Measurements from ENCODE around the gene ABI3BP. TPM values are rescaled to one million over a fixed set of nuclear protein-coding genes. Genes with fewer than 3 reads are reported as not detected.

The ABI3BP gene
- total RNA-seq, 1 experiment from 2014 or later: 0.15 TPM

DNA sequence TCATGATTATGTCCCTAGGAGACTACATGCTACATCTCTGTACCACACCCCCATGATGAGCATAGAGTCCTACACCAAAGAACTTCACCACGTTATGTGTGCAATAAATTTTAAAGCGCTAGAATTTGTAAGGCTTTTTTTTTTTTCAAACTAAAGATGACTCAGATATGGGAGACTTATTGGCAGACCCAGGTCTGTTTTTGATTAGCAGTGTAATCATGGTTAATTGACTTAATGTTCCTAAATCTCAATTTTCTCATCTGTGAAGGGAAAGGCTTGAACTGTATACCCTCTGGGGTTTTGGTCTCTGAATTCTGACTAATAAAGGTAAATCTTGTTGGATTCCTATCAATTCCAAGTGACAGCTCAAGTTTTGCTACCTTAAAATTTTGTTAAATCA lies 26.4 kb downstream of the ABI3BP start:
- BruUV-seq (replicated peaks): no TSS peak
- H4K20me1 ChIP-seq (ENCODE audit: insufficient read depth): no peaks in the 10 kb centered on the region
- RAD21 ChIA-PET (ENCODE audit: low non-redundant PET in 1 of 2, low total read pairs in 2 of 2, uncharacterized antibody in 2 of 2, unreplicated experiment in 2 of 2): no interaction called here
- POLR2A ChIA-PET: no interaction called here
- no peak overlapping the region for H3K27ac ChIP-seq (ENCODE audit: low read depth, low read length)
- no peaks in the 10 kb centered on the region for H3K27me3 ChIP-seq (ENCODE audit: insufficient read depth, low read length)
- H3K4me3 ChIP-seq (replicated peaks in 1 of 2; ENCODE audit: low read depth in 1 of 2, low read length in 2 of 2): no peak overlapping the region
- no peak overlapping the region for H3K4me2 ChIP-seq (ENCODE audit: low read length)
- H3K9ac ChIP-seq (ENCODE audit: low read length): no peak overlapping the region
- H3K9me3 ChIP-seq (ENCODE audit: control insufficient read depth in 1 of 2, insufficient read depth in 1 of 2, low read depth in 1 of 2, low read length in 2 of 2): no peaks in the 10 kb centered on the region
- H3K9me2 ChIP-seq (ENCODE audit: insufficient read depth): no peaks in the 10 kb centered on the region
- ATAC-seq (no peak), DNase-seq (ENCODE audit: low read depth, low spot score) (no peak)
- CTCF ChIA-PET: no interaction called here
- TF ChIP-seq CEBPB (IDR thresholded peaks at IDR 0.05; ENCODE audit: low read depth) (no peak), TCF7L2 (IDR thresholded peaks at IDR 0.05; ENCODE audit: borderline replicate concordance, extremely low read depth, insufficient read depth, insufficient read length) (no peak), SIN3A (IDR thresholded peaks at IDR 0.05; ENCODE audit: low read depth) (no peak), POLR2A (IDR thresholded peaks at IDR 0.05; ENCODE audit: borderline replicate concordance, extremely low read depth, insufficient read depth, insufficient read length) (no peak), EZH2 (IDR thresholded peaks at IDR 0.05) (no peak), SRF (IDR thresholded peaks at IDR 0.05; ENCODE audit: low read depth) (no peak)
- TF ChIP-seq, protein P1, sequence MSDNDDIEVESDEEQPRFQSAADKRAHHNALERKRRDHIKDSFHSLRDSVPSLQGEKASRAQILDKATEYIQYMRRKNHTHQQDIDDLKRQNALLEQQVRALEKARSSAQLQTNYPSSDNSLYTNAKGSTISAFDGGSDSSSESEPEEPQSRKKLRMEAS (IDR thresholded peaks at IDR 0.05): no peak
- H2AFZ ChIP-seq (ENCODE audit: low read depth, low read length, poor library complexity, severe bottlenecking): no peak overlapping the region
- H3K36me3 ChIP-seq (ENCODE audit: control insufficient read depth in 1 of 2, insufficient read depth in 2 of 2, low read length in 2 of 2): no peaks in the 10 kb centered on the region
- H3K4me1 ChIP-seq (ENCODE audit: control insufficient read depth in 1 of 2, insufficient read depth in 2 of 2, low read length in 2 of 2): no peaks in the 10 kb centered on the region
- intact Hi-C loops (cut with micrococcal nuclease): no loop called here
- no peaks in the 10 kb centered on the region for H3K79me2 ChIP-seq (ENCODE audit: insufficient read depth, low read length)

GRCh38 chr3:100966049-100966491 lies 27.2 kb downstream of the ABI3BP start:
- Histone ChIP-seq H3K9me2 (ENCODE audit: insufficient read depth) (no peaks in the 10 kb centered on the region), H3K36me3 (ENCODE audit: control insufficient read depth in 1 of 2, insufficient read depth in 2 of 2, low read length in 2 of 2) (no peaks in the 10 kb centered on the region), H3K27ac (ENCODE audit: low read depth, low read length) (no peak overlapping the region), H3K79me2 (ENCODE audit: insufficient read depth, low read length) (no peaks in the 10 kb centered on the region), H3K9ac (ENCODE audit: low read length) (no peak overlapping the region), H3K9me3 (ENCODE audit: control insufficient read depth in 1 of 2, insufficient read depth in 1 of 2, low read depth in 1 of 2, low read length in 2 of 2) (no peaks in the 10 kb centered on the region), H3K4me2 (ENCODE audit: low read length) (no peak overlapping the region), H3K27me3 (ENCODE audit: insufficient read depth, low read length) (no peaks in the 10 kb centered on the region), H2AFZ (ENCODE audit: low read depth, low read length, poor library complexity, severe bottlenecking) (no peak overlapping the region), H4K20me1 (ENCODE audit: insufficient read depth) (no peaks in the 10 kb centered on the region), H3K4me3 (replicated peaks in 1 of 2; ENCODE audit: low read depth in 1 of 2, low read length in 2 of 2) (no peak overlapping the region), H3K4me1 (ENCODE audit: control insufficient read depth in 1 of 2, insufficient read depth in 2 of 2, low read length in 2 of 2) (no peaks in the 10 kb centered on the region)
- ChIA-PET CTCF (no interaction called here), RAD21 (ENCODE audit: low non-redundant PET in 1 of 2, low total read pairs in 2 of 2, uncharacterized antibody in 2 of 2, unreplicated experiment in 2 of 2) (no interaction called here), POLR2A (no interaction called here)
- no TSS peak for BruUV-seq (replicated peaks)
- no peak for ATAC-seq
- no peak for DNase-seq (ENCODE audit: low read depth, low spot score)
- TF ChIP-seq POLR2AphosphoS5 (IDR thresholded peaks at IDR 0.05; ENCODE audit: low read depth, low read length): no peak
- no peak for TF ChIP-seq ELF1 (IDR thresholded peaks at IDR 0.05; ENCODE audit: borderline replicate concordance, low read depth)
- no peak for TF ChIP-seq CEBPB (IDR thresholded peaks at IDR 0.05; ENCODE audit: low read depth)
- no peak for TF ChIP-seq FOSL1 (IDR thresholded peaks at IDR 0.05; ENCODE audit: low read depth)
- TF ChIP-seq TCF7L2 (IDR thresholded peaks at IDR 0.05; ENCODE audit: borderline replicate concordance, extremely low read depth, insufficient read depth, insufficient read length): no peak
- no peak for TF ChIP-seq EZH2 (IDR thresholded peaks at IDR 0.05)
- TF ChIP-seq SP1 (IDR thresholded peaks at IDR 0.05; ENCODE audit: low read depth): no peak
- TF ChIP-seq, protein P2, sequence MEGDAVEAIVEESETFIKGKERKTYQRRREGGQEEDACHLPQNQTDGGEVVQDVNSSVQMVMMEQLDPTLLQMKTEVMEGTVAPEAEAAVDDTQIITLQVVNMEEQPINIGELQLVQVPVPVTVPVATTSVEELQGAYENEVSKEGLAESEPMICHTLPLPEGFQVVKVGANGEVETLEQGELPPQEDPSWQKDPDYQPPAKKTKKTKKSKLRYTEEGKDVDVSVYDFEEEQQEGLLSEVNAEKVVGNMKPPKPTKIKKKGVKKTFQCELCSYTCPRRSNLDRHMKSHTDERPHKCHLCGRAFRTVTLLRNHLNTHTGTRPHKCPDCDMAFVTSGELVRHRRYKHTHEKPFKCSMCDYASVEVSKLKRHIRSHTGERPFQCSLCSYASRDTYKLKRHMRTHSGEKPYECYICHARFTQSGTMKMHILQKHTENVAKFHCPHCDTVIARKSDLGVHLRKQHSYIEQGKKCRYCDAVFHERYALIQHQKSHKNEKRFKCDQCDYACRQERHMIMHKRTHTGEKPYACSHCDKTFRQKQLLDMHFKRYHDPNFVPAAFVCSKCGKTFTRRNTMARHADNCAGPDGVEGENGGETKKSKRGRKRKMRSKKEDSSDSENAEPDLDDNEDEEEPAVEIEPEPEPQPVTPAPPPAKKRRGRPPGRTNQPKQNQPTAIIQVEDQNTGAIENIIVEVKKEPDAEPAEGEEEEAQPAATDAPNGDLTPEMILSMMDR (IDR thresholded peaks at IDR 0.05 in 2 of 3, conservative IDR thresholded peaks at IDR 0.05 in 1 of 3; ENCODE audit: borderline replicate concordance in 1 of 3, insufficient read depth in 1 of 3, low read depth in 2 of 3, low read length in 2 of 3): no peak
- intact Hi-C loops (cut with micrococcal nuclease): no loop called here
